Ovary (tissue), 3 donors: ENCODE data around the gene CEACAM16.

ENCODE experiments used
- EP300 ChIP-seq: sonication (generic); formaldehyde crosslinking; IDR thresholded peaks from one replicate; pipeline ENCODE4 v1.6.1; 2017; ENCODE audit warnings: antibody characterized with exemption
- POLR2A ChIP-seq: fragments of 450-650 bp; IDR thresholded peaks from one replicate; pipeline ENCODE4 v1.6.1; 2017; ENCODE audit warnings: antibody characterized with exemption, mild to moderate bottlenecking, moderate library complexity
- TF ChIP-seq, protein P1 (sequence below), 3 donors: fragments of 450-650 bp in 2 of 3; fragments of 200-600 bp in 1 of 3; IDR thresholded peaks; one replicate each; pipeline versions ENCODE4 v1.5.1 to v1.8.0; 2016 to 2022; ENCODE audit warnings: antibody characterized with exemption in 3 of 3, mild to moderate bottlenecking in 1 of 3
- donor health status: DM: no; HTN: no; CAD: no.

DNA sequence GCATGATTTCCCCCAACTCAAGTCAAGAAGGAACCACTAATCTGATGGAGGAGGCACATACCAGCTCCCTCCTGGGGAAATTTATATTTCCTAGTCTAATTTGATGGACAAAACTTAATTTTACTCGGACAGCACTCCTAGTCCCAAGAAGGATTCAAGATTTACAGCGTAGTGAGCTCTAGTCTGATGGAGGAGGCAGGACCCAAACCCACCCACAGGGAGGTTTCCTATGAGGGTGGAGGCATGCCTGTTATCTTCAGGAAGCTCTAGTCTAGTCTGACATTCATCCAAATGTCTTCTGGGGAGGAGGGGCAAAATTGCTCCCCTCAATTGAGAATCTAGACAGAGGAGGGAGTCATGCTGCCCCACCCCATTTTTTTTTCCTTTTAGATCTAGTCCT is 39.2 kb downstream of the CEACAM16 start:
- TF ChIP-seq, protein P1, sequence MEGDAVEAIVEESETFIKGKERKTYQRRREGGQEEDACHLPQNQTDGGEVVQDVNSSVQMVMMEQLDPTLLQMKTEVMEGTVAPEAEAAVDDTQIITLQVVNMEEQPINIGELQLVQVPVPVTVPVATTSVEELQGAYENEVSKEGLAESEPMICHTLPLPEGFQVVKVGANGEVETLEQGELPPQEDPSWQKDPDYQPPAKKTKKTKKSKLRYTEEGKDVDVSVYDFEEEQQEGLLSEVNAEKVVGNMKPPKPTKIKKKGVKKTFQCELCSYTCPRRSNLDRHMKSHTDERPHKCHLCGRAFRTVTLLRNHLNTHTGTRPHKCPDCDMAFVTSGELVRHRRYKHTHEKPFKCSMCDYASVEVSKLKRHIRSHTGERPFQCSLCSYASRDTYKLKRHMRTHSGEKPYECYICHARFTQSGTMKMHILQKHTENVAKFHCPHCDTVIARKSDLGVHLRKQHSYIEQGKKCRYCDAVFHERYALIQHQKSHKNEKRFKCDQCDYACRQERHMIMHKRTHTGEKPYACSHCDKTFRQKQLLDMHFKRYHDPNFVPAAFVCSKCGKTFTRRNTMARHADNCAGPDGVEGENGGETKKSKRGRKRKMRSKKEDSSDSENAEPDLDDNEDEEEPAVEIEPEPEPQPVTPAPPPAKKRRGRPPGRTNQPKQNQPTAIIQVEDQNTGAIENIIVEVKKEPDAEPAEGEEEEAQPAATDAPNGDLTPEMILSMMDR (IDR thresholded peaks at IDR 0.05), result no peak
- TF ChIP-seq POLR2A (no peak), EP300 (no peak)
